ENCODE measurements around the gene R3HDM2.

Gene R3HDM2

DNA sequence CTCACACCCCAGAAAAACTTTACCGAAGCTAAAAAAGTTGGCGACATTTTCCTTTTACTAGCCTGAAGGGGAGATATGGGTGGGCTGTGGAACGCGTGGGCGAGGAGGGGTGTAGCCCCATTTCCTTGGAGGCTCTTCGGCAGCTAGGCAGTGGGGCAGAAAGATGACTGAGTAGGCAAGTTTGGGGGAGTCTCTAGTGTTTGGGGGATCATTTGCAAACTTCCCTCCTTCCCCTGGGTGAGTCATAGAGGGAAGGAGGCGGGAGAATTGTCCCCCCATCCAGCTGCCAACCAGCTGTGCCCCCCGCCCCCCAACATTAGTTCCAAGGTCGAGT lies 31.0 kb upstream of the R3HDM2 start:
- Mint-ChIP-seq H3K4me1 (peaks cover 60% of the 10 kb centered on the region), H3K4me3 (peak overlapping the region; percentile 73), H3K27me3 (peaks cover 54% of the 10 kb centered on the region), H3K27ac (no peak overlapping the region), H3K36me3 (peaks cover 2% of the 10 kb centered on the region), H3K9me3 (no peaks in the 10 kb centered on the region)
- CTCF ChIA-PET, result interaction anchor here (0.5 to 7.5 kb wide), 6 partner anchors 9 to 95 kb away, joined by 3 to 67 read pairs (median 5); partner anchors contain the start of gene ARHGAP9
- DNase-seq, result no peak

DNA sequence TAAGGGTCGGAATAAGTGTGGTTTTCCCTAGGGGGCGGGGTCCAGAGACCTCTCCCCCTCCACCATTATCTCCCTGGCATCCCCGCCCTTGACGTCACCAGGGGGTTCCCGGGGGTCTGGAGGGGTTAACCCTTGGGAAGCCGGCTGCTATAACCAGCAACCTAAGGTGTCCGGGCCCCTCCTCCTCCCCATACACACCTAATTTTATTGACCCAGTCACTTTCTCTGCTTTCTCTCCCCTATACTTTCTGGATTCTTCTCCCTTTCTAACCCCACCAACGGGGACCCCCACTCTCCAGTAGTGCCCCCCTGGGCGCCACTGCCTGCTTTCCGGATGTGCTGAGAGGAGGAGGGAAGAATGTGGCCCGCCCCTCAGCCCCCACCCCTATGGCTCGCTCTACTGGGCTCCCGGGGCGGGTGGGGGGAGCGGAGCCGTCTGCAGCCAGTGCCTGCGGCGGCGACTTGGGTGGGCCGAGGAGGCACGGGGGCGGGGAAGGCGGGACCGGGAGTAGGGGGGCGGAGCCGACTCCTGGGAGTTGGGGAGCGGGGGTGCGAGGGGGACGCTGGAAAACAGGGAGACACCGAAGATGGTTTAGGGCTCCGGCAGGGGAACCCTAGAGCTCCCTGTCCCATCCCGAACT lies 30.6 kb upstream of the R3HDM2 start:
- CTCF ChIA-PET, result interaction anchor here (0.5 to 7.5 kb wide), 5 partner anchors 9 to 95 kb away, joined by 3 to 67 read pairs (median 4); partner anchors contain the start of gene ARHGAP9
- DNase-seq, result peak; percentile 67
- peaks cover 64% of the 10 kb centered on the region for H3K4me1 Mint-ChIP-seq

DNA sequence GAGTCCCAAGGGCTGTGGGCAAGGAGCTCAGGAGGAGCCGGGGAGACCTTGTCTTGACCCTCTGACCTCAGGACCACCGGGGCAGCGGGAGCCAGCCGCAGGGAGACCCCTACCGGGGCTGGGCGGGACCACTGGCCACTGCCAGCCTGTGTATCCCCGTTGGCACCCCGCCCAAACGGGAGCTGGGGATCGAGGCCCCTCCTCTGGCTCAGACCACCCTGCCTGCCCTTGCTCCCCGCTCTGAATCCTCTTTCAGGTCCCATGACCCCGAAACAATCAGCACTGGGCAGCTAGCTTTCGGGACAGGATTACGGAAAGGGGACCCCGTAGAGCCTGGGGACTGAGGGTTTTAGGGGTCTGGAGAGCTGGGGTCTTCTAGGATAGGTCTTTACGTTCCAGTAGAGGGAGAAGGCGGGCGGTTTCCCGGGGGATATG lies 30.0 kb upstream of the R3HDM2 start:
- H3K4me1 Mint-ChIP-seq, result peaks cover 66% of the 10 kb centered on the region
- no peaks in the 10 kb centered on the region for H3K36me3 Mint-ChIP-seq
- H3K4me3 Mint-ChIP-seq, result peak overlapping the region; percentile 74
- CTCF ChIA-PET, result interaction anchor here (1.1 to 7.5 kb wide), 4 partner anchors 9 to 160 kb away, joined by 3 to 67 read pairs (median 6); no protein-coding TSS in a partner anchor
- no peaks in the 10 kb centered on the region for H3K9me3 Mint-ChIP-seq
- no peak overlapping the region for H3K27ac Mint-ChIP-seq
- no peak for DNase-seq
- H3K27me3 Mint-ChIP-seq, result peaks cover 63% of the 10 kb centered on the region

More for the DNA sequence above, 30.6 kb upstream of the R3HDM2 start:
- Mint-ChIP-seq H3K27ac (no peak overlapping the region), H3K4me3 (peak overlapping the region; percentile 73), H3K9me3 (no peaks in the 10 kb centered on the region), H3K27me3 (peaks cover 58% of the 10 kb centered on the region), H3K36me3 (peaks cover 1% of the 10 kb centered on the region)

DNA sequence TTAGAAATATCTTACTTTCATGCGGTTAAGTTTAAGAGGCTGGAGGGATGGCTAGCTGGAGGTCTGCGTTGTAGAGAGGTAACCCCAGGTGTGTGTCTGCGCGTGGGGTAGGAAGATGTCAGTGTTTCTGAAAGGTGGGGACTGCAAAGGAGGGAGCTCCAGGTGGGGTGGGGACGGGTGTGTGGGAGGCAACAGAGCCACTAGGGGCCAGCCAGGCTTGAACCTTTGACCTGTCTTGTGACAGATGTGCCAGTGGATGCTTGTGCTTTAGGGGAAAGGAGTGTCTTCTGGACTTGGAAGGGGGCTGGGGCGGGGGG lies 29.6 kb upstream of the R3HDM2 start:
- Mint-ChIP-seq H3K4me1 (peaks cover 69% of the 10 kb centered on the region), H3K36me3 (no peaks in the 10 kb centered on the region), H3K4me3 (peak overlapping the region; percentile 74), H3K9me3 (no peaks in the 10 kb centered on the region), H3K27ac (peak overlapping the region; percentile 9), H3K27me3 (peaks cover 68% of the 10 kb centered on the region)
- CTCF ChIA-PET, result interaction anchor here (1.0 to 7.5 kb wide), 5 partner anchors 8 to 160 kb away, joined by 3 to 67 read pairs (median 4); no protein-coding TSS in a partner anchor
- DNase-seq, result peak; percentile 42

DNA sequence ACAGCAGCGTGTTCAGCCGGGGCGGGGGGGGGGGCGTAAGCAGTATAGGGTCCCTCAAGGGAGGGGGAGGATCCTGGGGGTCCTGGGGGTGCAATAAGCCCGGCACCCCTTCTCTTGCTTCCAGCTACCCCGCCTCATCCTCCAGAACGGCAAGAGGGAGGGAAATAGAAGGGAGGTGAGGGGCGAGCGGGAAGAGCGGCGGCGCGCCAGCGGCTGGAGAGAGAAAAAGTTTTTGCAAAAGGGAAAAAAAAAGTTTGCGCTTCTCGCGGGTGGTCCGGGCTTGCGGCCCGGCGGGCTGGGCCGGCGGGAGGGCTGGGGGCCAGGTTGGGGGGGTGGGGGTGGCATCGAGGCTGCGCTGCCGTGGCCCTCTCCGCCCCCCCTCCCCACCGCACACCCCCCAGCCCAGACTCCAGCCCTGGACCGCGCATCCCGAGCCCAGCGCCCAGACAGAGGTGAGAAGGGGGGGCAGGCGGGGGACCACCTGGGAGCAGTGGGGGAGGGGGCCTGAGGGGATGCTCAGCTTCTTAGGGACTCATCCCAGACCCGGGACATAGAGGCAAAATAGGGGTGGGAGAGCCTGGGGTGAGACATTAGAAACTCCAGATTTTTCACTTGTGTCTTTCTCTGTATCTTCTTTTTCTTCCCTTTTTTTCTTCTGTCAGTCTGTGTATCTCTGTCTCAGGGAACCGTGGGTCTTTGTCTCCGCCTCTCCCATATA lies 29.1 kb upstream of the R3HDM2 start, which contains the start of gene GLI1:
TSS of gene GLI1 (plus strand) at position 36 of the 718 bp plus-strand sequence. CDS start 3,907 bp downstream, outside the sequence.
- Mint-ChIP-seq H3K9me3 (no peaks in the 10 kb centered on the region), H3K27me3 (peaks cover 73% of the 10 kb centered on the region), H3K4me3 (peak within 1 kb of the TSS; percentile 94), H3K4me1 (peaks cover 72% of the 10 kb centered on the region), H3K36me3 (no peaks in the 10 kb centered on the region), H3K27ac (peak within 1 kb of the TSS; percentile 95)
- CTCF ChIA-PET, result interaction anchor here (0.6 to 7.5 kb wide), 24 partner anchors 8 to 247 kb away, joined by 3 to 67 read pairs (median 6); partner anchors contain the start of genes B4GALNT1 and SHMT2
- DNase-seq, result no peak

DNA sequence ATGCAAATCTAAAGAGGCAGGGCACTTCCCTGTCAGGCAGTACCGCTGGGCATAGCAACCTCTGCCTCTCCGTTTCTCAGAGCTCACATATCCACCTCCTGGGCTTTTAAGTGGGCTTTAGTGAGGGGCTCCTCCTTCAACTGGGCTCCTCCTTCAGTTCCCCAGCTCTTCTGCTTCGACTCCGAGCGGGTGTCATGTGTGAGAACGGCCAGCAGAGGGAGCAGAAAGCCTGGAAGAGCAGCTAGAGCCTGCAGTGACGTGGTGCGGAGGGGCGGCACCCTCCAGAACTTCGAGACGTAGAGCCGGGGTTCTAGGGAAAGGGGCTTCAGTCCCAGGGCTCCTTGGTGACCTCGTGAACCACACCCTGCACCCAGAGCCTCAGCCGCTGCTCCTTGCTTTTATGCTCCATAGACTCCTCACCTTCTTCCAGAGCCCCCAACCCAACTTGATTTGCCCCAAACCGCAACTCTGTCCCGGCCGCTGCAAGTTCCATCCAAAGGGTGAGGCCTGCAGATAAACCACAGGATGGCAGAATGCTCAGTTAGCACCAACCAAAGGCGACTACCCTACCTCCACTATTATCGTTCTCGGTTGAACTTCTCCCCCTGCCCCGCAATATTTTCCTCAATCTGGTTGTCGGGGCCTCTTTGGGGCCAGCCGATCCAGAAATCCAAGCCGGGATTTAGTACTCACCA lies 28.4 kb upstream of the R3HDM2 start:
- H3K4me3 Mint-ChIP-seq, result peak overlapping the region; percentile 94
- peaks cover 78% of the 10 kb centered on the region for H3K27me3 Mint-ChIP-seq
- peak; percentile 96 for DNase-seq
- H3K9me3 Mint-ChIP-seq, result no peaks in the 10 kb centered on the region
- H3K4me1 Mint-ChIP-seq, result peaks cover 66% of the 10 kb centered on the region
- CTCF ChIA-PET, result interaction anchor here (0.6 to 2.4 kb wide), 37 partner anchors 10 to 293 kb away, joined by 3 to 14 read pairs (median 5); partner anchors contain the start of genes ARHGAP9, B4GALNT1, CDK4 and SHMT2
- H3K27ac Mint-ChIP-seq, result peak overlapping the region; percentile 95
- no peaks in the 10 kb centered on the region for H3K36me3 Mint-ChIP-seq

DNA sequence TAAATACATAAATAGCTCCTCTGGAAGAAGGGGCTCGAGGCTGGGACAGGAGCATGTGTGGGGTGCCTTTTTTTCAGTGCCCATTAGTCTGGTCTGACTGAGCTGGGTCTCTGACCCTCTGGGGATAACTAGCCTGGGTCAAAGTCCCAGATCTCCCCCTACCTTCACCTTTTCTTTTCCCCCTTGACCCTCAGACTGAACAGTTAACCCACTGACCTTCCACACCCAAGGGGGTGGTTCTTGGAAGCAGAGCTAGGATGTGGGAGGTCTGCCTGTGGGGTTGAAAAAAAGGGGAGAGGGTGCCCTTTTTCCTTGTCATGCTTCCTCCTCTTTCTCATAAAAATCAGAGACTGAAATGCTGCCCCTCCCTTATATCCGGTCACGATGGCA lies 27.8 kb upstream of the R3HDM2 start:
- Mint-ChIP-seq H3K4me3 (peak overlapping the region; percentile 94), H3K27ac (peak overlapping the region; percentile 95), H3K36me3 (no peaks in the 10 kb centered on the region), H3K9me3 (no peaks in the 10 kb centered on the region), H3K4me1 (peaks cover 61% of the 10 kb centered on the region), H3K27me3 (peaks cover 73% of the 10 kb centered on the region)
- no peak for DNase-seq
- CTCF ChIA-PET, result interaction anchor here (0.5 to 2.4 kb wide), 38 partner anchors 9 to 293 kb away, joined by 3 to 14 read pairs (median 5); partner anchors contain the start of genes ARHGAP9, B4GALNT1, CDK4 and SHMT2

DNA sequence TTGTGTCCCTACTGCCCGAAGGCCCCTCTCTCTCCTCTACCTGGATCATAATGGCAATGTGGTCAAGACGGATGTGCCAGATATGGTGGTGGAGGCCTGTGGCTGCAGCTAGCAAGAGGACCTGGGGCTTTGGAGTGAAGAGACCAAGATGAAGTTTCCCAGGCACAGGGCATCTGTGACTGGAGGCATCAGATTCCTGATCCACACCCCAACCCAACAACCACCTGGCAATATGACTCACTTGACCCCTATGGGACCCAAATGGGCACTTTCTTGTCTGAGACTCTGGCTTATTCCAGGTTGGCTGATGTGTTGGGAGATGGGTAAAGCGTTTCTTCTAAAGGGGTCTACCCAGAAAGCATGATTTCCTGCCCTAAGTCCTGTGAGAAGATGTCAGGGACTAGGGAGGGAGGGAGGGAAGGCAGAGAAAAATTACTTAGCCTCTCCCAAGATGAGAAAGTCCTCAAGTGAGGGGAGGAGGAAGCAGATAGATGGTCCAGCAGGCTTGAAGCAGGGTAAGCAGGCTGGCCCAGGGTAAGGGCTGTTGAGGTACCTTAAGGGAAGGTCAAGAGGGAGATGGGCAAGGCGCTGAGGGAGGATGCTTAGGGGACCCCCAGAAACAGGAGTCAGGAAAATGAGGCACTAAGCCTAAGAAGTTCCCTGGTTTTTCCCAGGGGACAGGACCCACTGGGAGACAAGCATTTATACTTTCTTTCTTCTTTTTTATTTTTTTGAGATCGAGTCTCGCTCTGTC lies 26.1 kb upstream of the R3HDM2 start:
- Mint-ChIP-seq H3K27me3 (peaks cover 74% of the 10 kb centered on the region), H3K4me1 (peaks cover 47% of the 10 kb centered on the region), H3K27ac (no peak overlapping the region), H3K36me3 (no peaks in the 10 kb centered on the region), H3K4me3 (no peak overlapping the region), H3K9me3 (no peaks in the 10 kb centered on the region)
- CTCF ChIA-PET, result interaction anchor here (0.5 to 7.1 kb wide), 12 partner anchors 9 to 392 kb away, joined by 3 to 90 read pairs (median 6); partner anchors contain the start of gene INHBC
- no peak for DNase-seq

DNA sequence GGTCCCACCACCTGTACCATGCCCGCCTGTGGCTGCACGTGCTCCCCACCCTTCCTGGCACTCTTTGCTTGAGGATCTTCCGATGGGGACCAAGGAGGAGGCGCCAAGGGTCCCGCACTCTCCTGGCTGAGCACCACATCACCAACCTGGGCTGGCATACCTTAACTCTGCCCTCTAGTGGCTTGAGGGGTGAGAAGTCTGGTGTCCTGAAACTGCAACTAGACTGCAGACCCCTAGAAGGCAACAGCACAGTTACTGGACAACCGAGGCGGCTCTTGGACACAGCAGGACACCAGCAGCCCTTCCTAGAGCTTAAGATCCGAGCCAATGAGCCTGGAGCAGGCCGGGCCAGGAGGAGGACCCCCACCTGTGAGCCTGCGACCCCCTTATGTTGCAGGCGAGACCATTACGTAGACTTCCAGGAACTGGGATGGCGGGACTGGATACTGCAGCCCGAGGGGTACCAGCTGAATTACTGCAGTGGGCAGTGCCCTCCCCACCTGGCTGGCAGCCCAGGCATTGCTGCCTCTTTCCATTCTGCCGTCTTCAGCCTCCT lies 25.4 kb upstream of the R3HDM2 start:
- Mint-ChIP-seq H3K9me3 (no peaks in the 10 kb centered on the region), H3K36me3 (no peaks in the 10 kb centered on the region), H3K27me3 (peaks cover 72% of the 10 kb centered on the region), H3K4me1 (peaks cover 42% of the 10 kb centered on the region), H3K4me3 (no peak overlapping the region), H3K27ac (peak overlapping the region; percentile 22)
- DNase-seq, result peak; percentile 69
- CTCF ChIA-PET, result interaction anchor here (0.5 to 7.1 kb wide), 25 partner anchors 10 to 391 kb away, joined by 3 to 90 read pairs (median 4); partner anchors contain the start of gene INHBC

DNA sequence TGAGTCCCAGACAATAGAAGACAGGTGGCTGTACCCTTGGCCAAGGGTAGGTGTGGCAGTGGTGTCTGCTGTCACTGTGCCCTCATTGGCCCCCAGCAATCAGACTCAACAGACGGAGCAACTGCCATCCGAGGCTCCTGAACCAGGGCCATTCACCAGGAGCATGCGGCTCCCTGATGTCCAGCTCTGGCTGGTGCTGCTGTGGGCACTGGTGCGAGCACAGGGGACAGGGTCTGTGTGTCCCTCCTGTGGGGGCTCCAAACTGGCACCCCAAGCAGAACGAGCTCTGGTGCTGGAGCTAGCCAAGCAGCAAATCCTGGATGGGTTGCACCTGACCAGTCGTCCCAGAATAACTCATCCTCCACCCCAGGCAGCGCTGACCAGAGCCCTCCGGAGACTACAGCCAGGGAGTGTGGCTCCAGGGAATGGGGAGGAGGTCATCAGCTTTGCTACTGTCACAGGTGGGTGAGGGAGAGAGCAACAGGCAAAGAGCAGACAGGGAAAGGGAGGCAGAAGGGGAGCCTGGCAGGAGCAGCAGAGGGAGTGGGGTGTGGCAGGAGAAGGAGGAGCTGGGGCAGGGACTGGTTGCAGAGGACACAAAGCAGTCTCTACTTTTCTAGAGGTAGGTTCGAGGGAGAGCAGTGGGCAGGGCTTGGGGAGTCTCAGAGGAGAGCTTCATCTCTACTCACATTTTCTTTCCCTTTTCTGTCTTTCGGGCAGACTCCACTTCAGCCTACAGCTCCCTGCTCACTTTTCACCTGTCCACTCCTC lies 24.7 kb upstream of the R3HDM2 start:
- H3K27me3 Mint-ChIP-seq, result peaks cover 67% of the 10 kb centered on the region
- no peaks in the 10 kb centered on the region for H3K9me3 Mint-ChIP-seq
- no peak for DNase-seq
- H3K4me3 Mint-ChIP-seq, result no peak overlapping the region
- peaks cover 37% of the 10 kb centered on the region for H3K4me1 Mint-ChIP-seq
- H3K36me3 Mint-ChIP-seq, result no peaks in the 10 kb centered on the region
- peak overlapping the region; percentile 38 for H3K27ac Mint-ChIP-seq
- CTCF ChIA-PET, result interaction anchor here (0.6 to 7.1 kb wide), 25 partner anchors 10 to 964 kb away, joined by 3 to 90 read pairs (median 4); partner anchors contain the start of gene INHBC

DNA sequence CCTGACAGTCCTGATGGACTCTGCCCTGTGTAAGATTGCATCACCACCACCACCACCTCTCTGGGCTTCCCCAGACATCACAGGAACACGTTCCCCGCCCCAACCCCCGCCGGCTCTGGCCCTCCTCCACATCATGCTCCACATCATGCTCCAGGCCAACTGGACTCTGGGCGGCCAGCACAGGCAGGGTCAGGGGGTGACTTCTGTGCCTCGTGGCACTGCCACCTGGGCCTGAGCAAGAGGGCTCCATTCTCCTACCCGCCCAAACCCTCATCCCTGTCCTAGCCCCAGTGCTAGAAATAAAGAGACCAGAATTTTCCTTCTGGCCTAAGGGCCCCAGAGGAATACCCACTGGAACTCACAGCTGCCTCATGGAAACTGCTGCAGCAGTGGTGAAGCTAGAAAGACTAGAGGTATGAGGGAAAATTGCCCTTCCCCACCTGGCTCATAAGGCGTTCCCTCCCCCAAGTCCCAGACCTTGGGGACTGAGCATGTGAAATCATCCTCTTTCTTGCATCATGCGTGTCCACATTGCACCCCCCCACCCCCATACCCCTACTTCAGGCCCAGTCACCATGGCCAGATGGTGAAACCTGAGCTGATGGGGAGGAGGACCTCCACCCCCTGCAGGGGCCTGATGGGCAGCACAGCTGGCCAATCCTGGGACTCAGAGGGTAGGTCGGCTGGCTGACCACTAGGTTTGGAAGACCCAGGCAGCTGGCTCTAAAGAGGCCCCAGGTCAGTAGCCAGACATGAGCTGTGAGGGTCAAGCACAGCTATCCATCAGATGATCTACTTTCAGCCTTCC lies 23.9 kb upstream of the R3HDM2 start, which contains the start of gene INHBE:
TSS of gene INHBE (plus strand) at position 742 of the 808 bp plus-strand sequence. CDS start 230 bp downstream, outside the sequence.
- CTCF ChIA-PET, result interaction anchor here (0.6 to 7.1 kb wide), 21 partner anchors 9 to 965 kb away, joined by 3 to 90 read pairs (median 5); partner anchors contain the start of gene INHBC
- DNase-seq, result no peak
- Mint-ChIP-seq H3K36me3 (no peaks in the 10 kb centered on the region), H3K4me3 (no peak within 1 kb of the TSS), H3K4me1 (peaks cover 32% of the 10 kb centered on the region), H3K9me3 (no peaks in the 10 kb centered on the region), H3K27me3 (peaks cover 60% of the 10 kb centered on the region), H3K27ac (peak within 1 kb of the TSS; percentile 38)

DNA sequence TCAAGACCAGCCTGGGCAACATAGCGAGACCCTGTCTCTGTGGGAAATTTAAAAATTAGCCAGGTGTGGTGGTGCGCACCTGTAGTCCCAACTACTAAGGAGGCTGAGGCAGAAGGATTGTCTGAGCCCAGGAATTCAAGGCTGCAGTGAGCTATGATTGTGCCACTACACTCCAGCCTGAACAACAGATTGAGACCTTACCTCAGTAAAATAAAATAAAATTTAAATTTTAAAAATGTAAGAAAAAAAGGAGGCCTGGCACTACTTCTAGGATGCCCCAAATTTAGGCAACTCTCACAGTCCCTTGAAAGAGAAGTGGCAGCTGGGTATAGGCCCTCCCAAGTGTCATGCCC lies 23.3 kb upstream of the R3HDM2 start:
- CTCF ChIA-PET, result interaction anchor here (0.8 to 7.1 kb wide), 15 partner anchors 9 to 239 kb away, joined by 3 to 90 read pairs (median 12); partner anchors contain the start of genes INHBC and NXPH4
- Mint-ChIP-seq H3K27ac (no peak overlapping the region), H3K4me1 (peaks cover 29% of the 10 kb centered on the region), H3K27me3 (peaks cover 54% of the 10 kb centered on the region), H3K36me3 (no peaks in the 10 kb centered on the region), H3K9me3 (no peaks in the 10 kb centered on the region), H3K4me3 (no peak overlapping the region)
- DNase-seq, result no peak
